HepG2 (cell line): ENCODE measurements around the gene NCBP3. TPM values are rescaled to one million over a fixed set of nuclear protein-coding genes. Genes with fewer than 3 reads are reported as not detected.

Source experiments
- BRF2 ChIP-seq: sonication (generic); formaldehyde crosslinking; IDR thresholded peaks from 2 replicates; pipeline ENCODE4 v1.8.1; 2022; ENCODE audit warnings: mild to moderate bottlenecking, missing genetic modification reagents
- CEBPZ ChIP-seq: IDR thresholded peaks from 2 replicates; pipeline ENCODE4 v1.6.1; 2012; ENCODE audit warnings: low read length, improper control_type of control experiment
- HNF4G ChIP-seq, 2 experiments: sonication (generic) in 1 of 2; formaldehyde crosslinking in 1 of 2; IDR thresholded peaks; 2 replicates each; pipeline versions ENCODE4 v1.4.0 to v1.6.1; 2011 to 2020; ENCODE audit warnings: borderline replicate concordance in 2 of 2, low read depth in 2 of 2, mild to moderate bottlenecking in 2 of 2, low read length in 1 of 2, missing genetic modification reagents in 1 of 2, moderate library complexity in 1 of 2
- HNRNPL ChIP-seq: fragments of 200-400 bp; formaldehyde crosslinking; IDR thresholded peaks from 2 replicates; pipeline ENCODE4 v1.6.1; 2017; ENCODE audit warnings: mild to moderate bottlenecking, low read depth, low read length
- HOXD1 ChIP-seq: sonication (generic); formaldehyde crosslinking; IDR thresholded peaks from 2 replicates; pipeline ENCODE4 v1.5.0; 2020; ENCODE audit warnings: missing genetic modification reagents
- KLF11 ChIP-seq: IDR thresholded peaks from 2 replicates; pipeline ENCODE4 v1.6.1; 2016; ENCODE audit warnings: missing compliant biosample characterization
- MBNL3 ChIP-seq: fragments of 250-450 bp; sonication (Bioruptor Pico); conservative IDR thresholded peaks from 2 replicates; pipeline ENCODE4 v1.8.0; 2022; ENCODE audit warnings: mild to moderate bottlenecking, inconsistent platforms
- PLRG1 ChIP-seq: fragments of 450-650 bp; conservative IDR thresholded peaks from 2 replicates; pipeline ENCODE4 v1.6.1; 2016
- POGK ChIP-seq: sonication (generic); formaldehyde crosslinking; conservative IDR thresholded peaks from 2 replicates; pipeline ENCODE4 v1.8.0; 2022; ENCODE audit warnings: mild to moderate bottlenecking, moderate library complexity, missing genetic modification reagents
- SCMH1 ChIP-seq: sonication (generic); formaldehyde crosslinking; IDR thresholded peaks from 2 replicates; pipeline ENCODE4 v1.9.0; 2021; ENCODE audit warnings: missing genetic modification reagents, mild to moderate bottlenecking, borderline replicate concordance
- SIX4 ChIP-seq: sonication (generic); formaldehyde crosslinking; IDR thresholded peaks from 2 replicates; pipeline ENCODE4 v1.4.0; 2020; ENCODE audit warnings: missing genetic modification reagents
- SOX6 ChIP-seq, 2 experiments: fragments of 450-650 bp in 1 of 2; sonication (generic) in 1 of 2; formaldehyde crosslinking in 1 of 2; IDR thresholded peaks; 2 replicates each; pipeline versions ENCODE4 v1.4.0 to v1.6.1; 2017 to 2020; ENCODE audit warnings: antibody characterized with exemption in 1 of 2, mild to moderate bottlenecking in 1 of 2, missing genetic modification reagents in 1 of 2
- SP5 ChIP-seq: IDR thresholded peaks from 2 replicates; pipeline ENCODE4 v1.6.1; 2016; ENCODE audit warnings: low read depth, borderline replicate concordance
- WIZ ChIP-seq: sonication (generic); formaldehyde crosslinking; IDR thresholded peaks from 2 replicates; pipeline ENCODE4 v1.5.1; 2020; ENCODE audit warnings: mild to moderate bottlenecking, missing genetic modification reagents
- ZBTB8A ChIP-seq: sonication (generic); formaldehyde crosslinking; IDR thresholded peaks from 2 replicates; pipeline ENCODE4 v1.4.0; 2020; ENCODE audit warnings: mild to moderate bottlenecking, low read depth, missing genetic modification reagents, borderline replicate concordance
- ZNF138 ChIP-seq: sonication (generic); formaldehyde crosslinking; IDR thresholded peaks from 2 replicates; pipeline ENCODE4 v1.5.0; 2020; ENCODE audit warnings: mild to moderate bottlenecking, low read depth, missing genetic modification reagents
- ZNF17 ChIP-seq: sonication (generic); formaldehyde crosslinking; IDR thresholded peaks from 2 replicates; pipeline ENCODE4 v1.5.0; 2020; ENCODE audit warnings: mild to moderate bottlenecking, missing genetic modification reagents
- ZNF326 ChIP-seq: sonication (generic); formaldehyde crosslinking; IDR thresholded peaks from 2 replicates; pipeline ENCODE4 v1.4.0; 2020; ENCODE audit warnings: missing genetic modification reagents, borderline replicate concordance
- ZNF331 ChIP-seq: sonication (generic); formaldehyde crosslinking; IDR thresholded peaks from 2 replicates; pipeline ENCODE4 v1.4.0; 2020; ENCODE audit warnings: missing genetic modification reagents
- ZNF691 ChIP-seq: sonication (generic); formaldehyde crosslinking; IDR thresholded peaks from 2 replicates; pipeline ENCODE4 v1.4.0; 2020; ENCODE audit warnings: missing genetic modification reagents, low read depth, mild to moderate bottlenecking, borderline replicate concordance
- ZXDC ChIP-seq: sonication (generic); formaldehyde crosslinking; IDR thresholded peaks from 2 replicates; pipeline ENCODE4 v1.5.0; 2020; ENCODE audit warnings: mild to moderate bottlenecking, missing genetic modification reagents
- polyA plus RNA-seq, 8 experiments: library from polyadenylated mRNA; depleted of rRNA in 3 of 8; stranded (reverse) in 7 of 8; unstranded in 1 of 8; fragments of >200 nt; fragmentation: Illumina TruSeq in 4 of 8; extraction: Trizol in 4 of 8; gene quantifications; 2 replicates each; pipeline versions ENCODE4 v1.2.1 to v1.2.3, GENCODE V29; 2011 to 2016; ENCODE audit warnings: low read depth in 4 of 8, missing spikeins in 1 of 8, mixed read lengths in 1 of 8; ENCODE audit not compliant: insufficient read depth in 1 of 8
- total RNA-seq, 5 experiments: library from RNA; depleted of rRNA; stranded (reverse); fragments of >200 nt; fragmentation: Illumina TruSeq; extraction: Trizol; gene quantifications; 2 replicates each; pipeline ENCODE4 v1.2.3, GENCODE V29; 2016; ENCODE audit warnings: low read depth in 1 of 5

The NCBP3 gene
- total and polyA plus RNA-seq, 2 of the 13 experiments (the other 11 are each of a cell fraction or from before 2014, with no cell fraction given) = 19.5 to 24.8 TPM

- no peak for TF ChIP-seq BRF2 (CRISPR knock-in tag)
- TF ChIP-seq WIZ = no peak
- TF ChIP-seq CEBPZ = no peak
- no peak for TF ChIP-seq ZBTB8A
- TF ChIP-seq ZNF17 (CRISPR knock-in tag) = no peak
- TF ChIP-seq ZNF331 (CRISPR knock-in tag) = no peak
- no peak for TF ChIP-seq SCMH1 (CRISPR knock-in tag)
- TF ChIP-seq SP5 = no peak
- TF ChIP-seq HNRNPL = 0 out of 2 replicates have a peak, but pooled peaks have one; percentile 40
- no peak for TF ChIP-seq ZNF691 (CRISPR knock-in tag)
- TF ChIP-seq ZNF138 (CRISPR knock-in tag) = no peak
- TF ChIP-seq HNF4G (IDR thresholded peaks at IDR 0.05; ENCODE audit: borderline replicate concordance, low read depth, low read length) = peak; percentile 51
- TF ChIP-seq HNF4G (CRISPR knock-in tag; IDR thresholded peaks at IDR 0.05; ENCODE audit: borderline replicate concordance, low read depth) = no peak
- TF ChIP-seq SOX6 (IDR thresholded peaks at IDR 0.05) = no peak
- TF ChIP-seq SOX6 (CRISPR knock-in tag; IDR thresholded peaks at IDR 0.05) = 0 out of 2 replicates have a peak, but pooled peaks have one; percentile 11
- no peak for TF ChIP-seq SIX4 (CRISPR knock-in tag)
- TF ChIP-seq ZNF326 = no peak
- no peak for TF ChIP-seq PLRG1
- no peak for TF ChIP-seq KLF11 (CRISPR knock-in tag)
- no peak for TF ChIP-seq ZXDC
- TF ChIP-seq POGK (CRISPR knock-in tag) = no peak
- no peak for TF ChIP-seq MBNL3 (CRISPR knock-in tag)
- no peak for TF ChIP-seq HOXD1 (CRISPR knock-in tag)
Observed at GRCh38 chr17:3804503-3804931, 41.5 kb downstream of the NCBP3 start (continued).
